ACHN (cell line): ENCODE results near the gene CDK17.
"Not testable (repeated sequence)": the region's sequence is repeated elsewhere in the genome, so short reads cannot be mapped to it uniquely, and the experiment has no call there.

Source experiments
- DNase-seq: peaks from one replicate; pipeline ENCODE4 v3.0.0-alpha.2; 2015
- in situ Hi-C: cut with HindIII; loops from 2 replicates; pipeline ENCODE4 v1.10.0; 2017; ENCODE audit warnings: low sequenced_read_pairs, low pct_ligation_motif_present, low pct_unique_long_range_greater_than_20kb

Gene CDK17

DNA sequence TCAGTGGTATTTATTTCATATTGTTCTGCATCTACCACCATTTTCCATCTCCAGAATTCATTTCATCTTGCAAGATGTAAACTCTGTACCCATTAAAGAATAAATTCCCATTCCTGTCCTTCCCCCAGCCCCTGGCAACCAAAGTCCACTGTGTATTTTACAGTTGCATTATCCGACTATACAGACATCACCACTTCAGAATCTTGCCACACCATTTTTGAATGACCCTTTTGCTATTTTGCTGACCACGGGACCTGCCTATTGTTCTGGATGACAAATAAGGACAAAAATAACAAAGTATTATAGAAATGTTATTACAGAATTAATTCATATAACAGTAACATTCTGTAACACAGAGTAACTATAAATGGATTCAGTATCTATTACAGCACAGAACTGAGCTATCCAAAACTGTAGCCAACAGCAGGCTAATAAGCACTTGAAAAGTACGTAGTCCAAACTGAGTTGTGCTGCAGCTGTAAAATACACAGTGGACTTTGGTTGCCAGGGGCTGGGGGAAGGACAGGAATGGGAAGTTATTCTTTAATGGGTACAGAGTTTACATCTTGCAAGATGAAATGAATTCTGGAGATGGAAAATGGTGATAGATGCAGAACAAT is 61.3 kb downstream of the CDK17 start:
- in situ Hi-C loops: no loop called here
- no peak for DNase-seq

DNA sequence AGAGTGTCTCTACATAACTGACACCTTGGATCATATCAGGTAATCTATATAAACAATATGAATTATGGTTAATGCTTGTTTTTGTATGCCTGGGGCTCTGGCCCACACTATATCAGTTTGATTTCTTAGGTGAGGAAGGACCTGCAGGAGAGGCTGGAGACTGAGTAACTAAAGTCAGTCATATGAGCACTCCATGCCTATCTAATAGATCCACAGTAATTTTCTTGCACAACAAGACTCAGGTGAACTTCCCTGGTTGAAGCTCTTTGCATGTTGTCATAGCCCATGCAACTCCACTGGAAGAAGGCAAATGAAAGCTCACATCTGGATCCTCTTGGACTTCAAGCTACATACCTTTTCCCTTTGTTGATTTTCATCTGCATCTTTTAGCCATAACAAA is 62.3 kb downstream of the CDK17 start:
- in situ Hi-C loops: no loop called here

DNA sequence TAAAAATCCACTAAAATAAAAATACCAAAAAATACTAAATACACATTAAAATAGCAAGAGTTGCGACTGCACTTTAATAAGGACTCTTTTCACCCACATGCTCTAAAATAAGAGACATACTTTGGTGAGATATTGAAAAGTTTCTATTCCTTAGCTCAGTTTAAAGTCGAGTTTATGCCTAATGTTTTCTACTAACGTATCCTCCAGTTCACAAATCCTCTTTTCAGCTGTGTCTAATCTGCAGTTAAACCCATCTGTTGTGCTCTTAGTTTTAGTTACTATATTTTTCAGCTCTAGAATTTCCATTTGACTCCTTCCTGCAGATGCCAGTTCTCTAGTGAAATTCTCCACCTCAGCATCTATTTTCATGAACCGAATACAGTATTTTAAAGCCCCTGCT is 63.8 kb downstream of the CDK17 start:
- DNase-seq: no peak
- in situ Hi-C loops: no loop called here

More for the DNA sequence above, 62.3 kb downstream of the CDK17 start:
- no peak for DNase-seq

DNA sequence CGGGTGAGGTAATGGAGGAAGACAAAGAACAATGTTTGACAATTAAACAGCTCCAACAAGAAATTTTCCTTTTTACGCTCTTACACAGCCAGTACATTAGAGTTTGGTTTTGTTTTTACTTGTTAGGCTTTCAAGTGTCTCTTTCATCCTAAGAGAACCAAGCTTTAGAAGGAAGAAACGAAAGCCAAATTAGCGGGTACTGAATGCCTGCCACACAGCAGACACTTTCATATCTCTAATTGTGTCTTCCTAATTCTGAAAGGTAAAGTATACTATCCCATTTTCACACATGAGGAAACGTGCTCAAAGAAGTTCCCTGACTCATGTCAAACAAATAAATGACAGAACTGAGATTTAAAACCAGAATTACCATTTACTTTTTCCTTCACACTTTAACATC is 65.0 kb downstream of the CDK17 start:
- DNase-seq: no peak
- in situ Hi-C loops: no loop called here

DNA sequence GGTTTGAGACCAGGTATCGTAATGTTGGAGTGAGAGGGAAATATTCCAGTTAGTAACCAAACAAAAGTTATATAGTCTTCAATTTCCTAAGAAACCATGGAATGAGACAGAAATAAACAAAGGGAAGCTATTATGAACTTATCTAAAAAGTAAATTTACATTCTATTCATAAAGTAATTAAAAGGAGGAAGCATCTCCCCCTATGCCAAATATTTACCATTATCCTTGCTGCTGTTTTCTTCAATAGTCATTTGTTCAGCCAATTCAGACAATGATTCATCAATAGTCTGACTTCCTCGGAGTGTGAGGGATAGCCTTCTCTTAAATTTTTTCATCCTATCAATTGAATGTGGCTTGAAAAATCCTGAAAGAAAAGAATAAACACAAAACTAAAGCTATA is 65.7 kb downstream of the CDK17 start:
- no peak for DNase-seq
- in situ Hi-C loops: no loop called here

DNA sequence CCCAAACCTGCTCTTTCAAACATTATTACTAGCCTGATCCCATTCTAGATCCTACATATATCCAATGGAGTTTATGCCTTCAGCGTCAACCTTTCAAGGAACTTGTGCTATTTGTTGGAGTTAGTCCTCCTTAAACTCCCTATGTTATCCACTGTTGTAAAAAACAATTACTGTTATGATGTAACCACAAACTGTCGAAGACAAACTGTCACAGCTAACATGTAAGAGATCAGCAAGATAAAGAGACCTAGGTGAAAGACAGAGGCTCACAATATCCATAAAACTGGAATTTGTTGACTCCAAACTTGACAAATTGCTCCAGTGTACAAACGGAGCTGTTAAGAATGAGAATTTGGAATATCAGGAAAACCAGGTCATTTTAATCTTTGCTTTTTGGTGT is 70.7 kb downstream of the CDK17 start:
- no peak for DNase-seq
- in situ Hi-C loops: no loop called here

DNA sequence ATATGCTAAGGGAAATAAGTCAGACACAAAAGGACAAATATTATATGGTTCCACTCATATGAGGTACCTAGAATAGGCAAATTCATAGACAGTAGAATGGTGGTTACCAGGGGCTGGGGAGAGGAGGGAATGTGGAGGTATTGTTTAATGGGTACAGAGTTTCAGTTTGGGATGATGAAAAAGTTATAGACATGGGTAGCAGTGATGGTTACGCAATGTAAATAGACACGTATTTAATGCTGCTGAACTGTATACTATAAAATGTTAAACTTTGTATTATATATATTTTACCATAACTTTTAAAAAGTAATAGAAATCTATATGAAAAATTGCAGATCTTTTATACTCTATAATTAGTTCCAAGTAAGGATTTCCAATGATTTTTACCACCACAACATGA is 71.2 kb downstream of the CDK17 start:
- in situ Hi-C loops: no loop called here
- no peak for DNase-seq

DNA sequence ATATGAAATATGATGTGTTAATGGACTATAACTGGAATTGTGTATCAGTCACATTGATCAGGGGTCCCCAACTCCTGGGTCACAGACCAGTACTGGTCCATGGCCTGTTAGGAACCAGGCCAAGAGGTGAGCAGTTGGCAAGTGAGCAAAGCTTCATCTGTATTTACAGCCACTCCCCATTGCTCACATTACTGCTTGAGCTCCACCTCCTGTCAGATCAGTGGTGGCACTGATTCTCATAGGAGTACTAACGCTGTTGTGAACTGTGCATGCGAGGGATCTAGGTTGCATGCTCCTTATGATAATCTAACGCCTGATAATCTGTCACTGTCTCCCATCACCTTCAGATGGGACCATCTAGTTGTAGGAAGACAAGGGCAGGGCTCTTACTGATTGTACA is 72.3 kb downstream of the CDK17 start:
- in situ Hi-C loops: no loop called here
- no peak for DNase-seq

DNA sequence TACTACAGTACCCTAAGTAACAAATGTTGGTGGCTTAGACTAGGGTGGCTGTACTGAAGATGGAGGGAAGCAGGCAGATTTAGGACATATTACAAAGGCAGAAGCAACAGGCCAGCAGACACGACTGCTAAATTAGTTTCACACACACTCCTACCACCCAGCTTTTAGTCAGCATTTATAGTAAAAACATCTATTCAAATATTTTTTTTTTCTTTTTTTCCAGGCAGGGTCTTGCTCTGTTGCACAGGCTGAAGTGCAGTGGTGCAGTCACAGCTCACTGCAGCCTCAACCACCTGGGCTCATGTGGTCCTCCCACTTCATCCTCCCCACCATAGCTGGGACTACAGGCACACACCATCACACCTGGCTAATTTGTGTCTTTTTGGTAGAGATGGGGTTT is 72.9 kb downstream of the CDK17 start:
- in situ Hi-C loops: no loop called here
- no peak for DNase-seq

DNA sequence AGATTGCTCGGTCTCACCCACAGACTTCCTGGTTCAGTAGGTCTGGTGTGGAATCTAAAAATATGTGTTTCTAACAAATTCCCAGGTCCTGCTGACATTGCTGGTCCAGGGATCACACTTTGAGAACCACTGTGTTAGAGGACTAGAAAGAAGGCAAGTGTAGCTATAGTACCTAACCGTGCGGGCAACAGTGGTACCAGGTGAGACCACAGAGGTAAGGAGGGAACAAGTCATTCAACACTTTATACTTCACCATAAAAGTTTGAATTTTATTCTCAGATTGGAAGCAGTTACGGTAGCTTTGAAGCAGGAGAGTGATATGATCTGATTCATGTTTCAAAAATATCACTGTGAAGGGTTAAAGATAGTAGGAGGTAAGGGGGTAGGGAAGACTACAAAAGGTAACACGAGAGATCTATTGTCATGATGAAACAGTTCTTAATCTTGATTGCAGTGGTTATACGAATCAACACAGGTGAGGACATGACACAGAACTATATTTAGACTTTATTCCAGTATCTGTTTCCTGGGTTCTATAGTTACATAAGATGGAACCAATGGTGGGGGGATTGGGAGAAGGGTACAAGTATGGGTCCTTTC is 73.5 kb downstream of the CDK17 start:
- in situ Hi-C loops: no loop called here
- DNase-seq: no peak

DNA sequence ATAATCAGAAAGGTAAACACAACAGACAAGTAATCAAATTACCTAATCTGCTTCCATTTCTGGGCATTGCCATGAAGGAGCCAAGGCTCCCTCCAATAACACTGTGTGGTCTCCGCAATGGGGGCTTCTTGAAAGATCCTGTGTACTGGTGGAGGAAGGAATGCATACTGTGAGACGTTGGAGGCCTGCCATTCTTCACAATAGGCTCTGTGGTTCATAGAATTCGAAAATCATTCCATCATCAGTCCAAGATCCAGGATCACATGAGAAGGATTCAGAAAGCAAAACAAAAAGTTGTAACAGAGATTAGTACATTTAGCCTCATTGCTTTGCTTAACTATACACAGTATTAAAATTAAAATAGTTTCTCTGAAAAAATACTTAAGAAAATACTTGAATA is 76.3 kb downstream of the CDK17 start:
- DNase-seq: no peak
- in situ Hi-C loops: no loop called here

DNA sequence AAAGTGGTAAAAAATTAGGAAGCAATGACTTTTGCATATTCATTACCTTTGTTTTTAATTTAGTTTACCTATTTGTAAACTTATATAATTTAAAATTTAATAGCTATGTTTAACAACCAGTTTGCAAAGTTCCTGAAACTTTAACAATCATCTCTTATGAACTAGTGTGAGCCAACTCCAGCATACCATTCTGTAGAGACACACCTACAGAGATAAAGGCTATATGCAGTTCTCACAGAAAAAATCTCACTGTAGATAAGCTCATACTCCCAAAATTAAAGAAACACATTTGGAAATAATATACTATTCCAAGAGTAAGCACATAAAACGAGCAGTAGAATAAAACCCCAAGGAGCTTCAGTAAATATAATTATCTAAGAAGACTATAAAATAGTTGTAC is 77.5 kb downstream of the CDK17 start:
- in situ Hi-C loops: no loop called here
- DNase-seq: no peak

DNA sequence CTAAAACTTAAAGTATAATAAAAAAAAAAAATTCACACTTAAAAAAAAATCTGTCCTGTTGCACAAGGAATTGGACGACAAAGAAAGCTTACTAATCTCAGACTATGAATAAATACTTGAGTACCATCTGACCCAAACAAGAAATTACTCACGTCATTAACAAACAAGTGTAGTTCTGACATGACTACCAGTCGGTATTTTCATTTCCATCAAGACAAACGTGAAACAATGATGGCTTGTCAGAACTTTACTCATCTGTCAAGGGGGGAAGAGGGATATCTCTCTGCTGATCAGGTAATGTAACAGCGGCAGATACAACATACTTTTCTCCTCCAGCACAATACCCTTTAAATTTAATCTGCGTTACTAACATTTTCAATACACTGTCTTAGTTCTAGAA is 78.3 kb downstream of the CDK17 start:
- no peak for DNase-seq
- in situ Hi-C loops: no loop called here

DNA sequence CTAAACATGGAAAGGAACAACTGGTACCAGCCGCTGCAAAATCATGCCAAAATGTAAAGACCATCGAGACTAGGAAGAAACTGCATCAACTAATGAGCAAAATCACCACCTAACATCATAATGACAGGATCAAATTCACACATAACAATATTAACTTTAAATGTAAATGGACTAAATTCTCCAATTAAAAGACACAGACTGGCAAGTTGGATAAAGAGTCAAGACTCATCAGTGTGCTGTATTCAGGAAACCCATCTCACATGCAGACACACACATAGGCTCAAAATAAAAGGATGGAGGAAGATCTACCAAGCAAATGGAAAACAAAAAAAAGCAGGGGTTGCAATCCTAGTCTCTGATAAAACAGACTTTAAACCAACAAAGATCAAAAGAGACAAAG is 82.4 kb downstream of the CDK17 start:
- in situ Hi-C loops: not testable (repeated sequence)

DNA sequence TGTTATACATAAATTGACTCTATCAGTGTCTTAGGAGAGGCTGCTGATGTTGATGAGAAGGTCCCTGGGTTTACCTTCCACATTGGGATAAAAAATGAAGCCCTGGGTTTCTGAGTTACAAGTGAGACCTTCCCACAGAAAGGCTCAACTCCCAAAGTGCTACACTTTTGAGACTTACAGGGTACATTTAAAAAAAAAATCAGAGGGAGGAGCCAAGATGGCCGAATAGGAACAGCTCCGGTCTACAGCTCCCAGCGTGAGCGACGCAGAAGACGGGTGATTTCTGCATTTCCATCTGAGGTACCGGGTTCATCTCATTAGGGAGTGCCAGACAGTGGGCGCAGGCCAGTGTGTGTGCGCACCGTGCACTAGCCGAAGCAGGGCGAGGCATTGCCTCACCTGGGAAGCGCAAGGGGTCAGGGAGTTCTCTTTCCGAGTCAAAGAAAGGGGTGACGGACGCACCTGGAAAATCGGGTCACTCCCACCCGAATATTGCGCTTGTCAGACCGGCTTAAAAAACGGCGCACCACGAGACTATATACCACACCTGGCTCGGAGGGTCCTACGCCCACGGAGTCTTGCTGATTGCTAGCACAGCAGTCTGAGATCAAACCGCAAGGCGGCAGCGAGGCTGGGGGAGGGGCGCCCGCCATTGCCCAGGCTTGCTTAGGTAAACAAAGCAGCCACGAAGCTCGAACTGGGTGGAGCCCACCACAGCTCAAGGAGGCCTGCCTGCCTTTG is 84.3 kb downstream of the CDK17 start:
- peak; percentile 58 for DNase-seq
- in situ Hi-C loops: not testable (repeated sequence)

More for the DNA sequence above, 82.4 kb downstream of the CDK17 start:
- not testable (repeated sequence) for DNase-seq

DNA sequence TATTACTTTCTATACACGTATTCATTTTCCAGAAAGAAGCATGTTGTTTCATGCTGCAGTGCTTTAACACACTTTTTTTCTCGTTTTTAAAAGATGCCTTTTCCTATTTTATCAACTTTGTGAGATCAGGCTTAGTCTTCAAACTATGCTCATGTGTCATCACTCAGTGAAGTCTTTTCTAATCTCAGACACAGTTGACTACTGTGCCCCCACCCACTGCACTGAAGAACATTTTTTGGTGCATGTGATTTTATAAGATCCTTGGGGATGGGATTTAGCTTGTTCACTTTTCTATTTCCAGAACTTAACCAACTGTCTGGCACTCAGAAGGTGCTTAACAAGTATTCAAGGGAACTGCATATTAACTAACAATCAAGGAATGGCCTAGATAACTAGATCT is 85.5 kb downstream of the CDK17 start:
- no peak for DNase-seq
- in situ Hi-C loops: no loop called here

DNA sequence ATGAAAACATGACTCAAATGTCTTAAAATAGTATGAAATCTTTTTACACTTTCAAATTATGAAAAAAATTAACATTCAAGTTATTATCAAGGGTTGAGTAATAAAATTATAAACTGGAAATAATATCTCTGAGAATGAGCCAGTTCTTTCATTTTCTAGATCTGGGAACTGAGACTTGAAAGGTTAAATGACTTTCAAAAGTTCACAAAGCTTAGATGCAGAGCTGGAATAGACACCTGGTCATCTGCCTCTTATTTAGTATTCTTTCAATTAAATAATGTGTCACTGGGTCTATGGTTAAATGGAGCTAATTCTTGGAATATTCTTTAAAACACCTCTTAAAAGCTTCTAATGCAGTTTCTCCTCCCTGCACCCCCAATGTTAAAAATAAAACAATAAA is 86.6 kb downstream of the CDK17 start:
- DNase-seq: no peak
- in situ Hi-C loops: no loop called here

DNA sequence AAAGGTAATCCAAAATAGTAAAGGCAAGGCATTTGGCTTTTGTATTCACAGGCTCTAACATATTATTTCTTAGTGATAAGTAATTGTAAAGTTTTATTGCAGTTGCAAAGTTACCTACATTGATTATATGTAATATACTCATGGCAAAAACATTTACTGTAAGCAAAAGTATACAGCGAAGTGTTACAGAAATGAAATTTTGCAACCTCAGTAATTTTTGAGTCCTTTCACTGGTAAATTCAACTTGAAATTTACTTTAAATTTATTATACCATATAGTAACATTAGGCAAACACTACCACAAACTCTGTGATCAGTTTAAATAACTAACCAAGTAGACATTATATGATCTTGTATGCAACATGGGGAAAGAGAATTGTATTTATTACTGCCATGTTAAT is 89.0 kb downstream of the CDK17 start:
- in situ Hi-C loops: no loop called here
- DNase-seq: no peak

DNA sequence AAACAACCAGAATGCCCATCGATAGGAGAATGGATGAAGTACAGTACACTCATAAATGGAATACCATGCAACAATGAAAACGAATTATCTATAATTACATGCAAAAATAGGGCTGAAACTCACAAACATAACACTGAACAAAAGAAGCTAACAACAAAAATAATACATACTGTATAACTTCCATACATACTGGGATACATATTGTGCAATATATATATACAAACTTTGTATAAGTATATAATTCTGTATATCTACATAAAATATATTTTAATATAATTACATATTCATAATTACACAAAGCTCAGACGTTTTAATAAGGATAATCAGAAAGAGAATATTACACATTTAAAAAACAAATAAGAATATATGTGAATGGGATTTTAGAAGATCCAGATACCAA is 90.2 kb downstream of the CDK17 start:
- in situ Hi-C loops: no loop called here
- no peak for DNase-seq

DNA sequence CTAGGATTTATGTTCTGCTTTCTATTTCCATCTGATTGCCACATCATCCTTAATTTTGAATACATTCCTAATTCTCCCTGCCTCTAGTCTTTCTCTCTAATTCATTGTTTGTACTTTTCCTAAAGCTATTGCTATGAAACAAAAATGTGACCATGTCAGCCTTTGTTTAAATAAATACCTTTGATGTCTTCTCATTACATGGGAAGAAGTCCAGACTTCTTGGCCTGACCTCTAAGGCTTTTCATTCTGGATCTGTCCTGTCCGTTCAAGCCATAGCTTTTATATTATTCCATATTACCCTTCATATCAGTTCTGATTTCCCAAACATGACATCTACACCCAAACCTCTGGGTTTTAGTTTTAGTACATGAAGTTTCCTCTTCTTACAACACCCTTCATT is 91.4 kb downstream of the CDK17 start:
- in situ Hi-C loops: no loop called here
- no peak for DNase-seq
